Lung (tissue), 12 donors: ENCODE measurements around the gene FGF14. TPM values are rescaled to one million over a fixed set of nuclear protein-coding genes. Genes with fewer than 3 reads are reported as not detected.

ENCODE experiments used
- ATAC-seq: fragments of 200-7000 bp; cut with Tn5 transposase; one replicate; pipeline ENCODE4 v1.9.1; 2020; ENCODE audit warnings: moderate number of reproducible peaks; ENCODE audit not compliant: insufficient read depth, low FRiP score
- DNase-seq, 3 donors: peaks; one replicate each; pipeline ENCODE4 v3.0.0-alpha.2; 2013 to 2017
- H3K27ac ChIP-seq, 2 donors: one replicate each; pipeline ENCODE4 v1.5.1; 2013; ENCODE audit warnings: mild to moderate bottlenecking in 2 of 2, moderate library complexity in 2 of 2, control low read depth in 1 of 2, inconsistent platforms in 1 of 2, low read depth in 1 of 2, low read length in 1 of 2
- H3K27me3 ChIP-seq, 3 donors: one replicate each; pipeline ENCODE4 v1.5.1; 2013; ENCODE audit warnings: low read length in 2 of 3; ENCODE audit not compliant: control insufficient read depth in 3 of 3, insufficient read depth in 3 of 3
- H3K36me3 ChIP-seq, 4 donors: one replicate each; pipeline ENCODE4 v1.5.1; 2013; ENCODE audit warnings: low read length in 4 of 4, mild to moderate bottlenecking in 1 of 4, moderate library complexity in 1 of 4; ENCODE audit not compliant: control insufficient read depth in 4 of 4, insufficient read depth in 4 of 4
- H3K4me1 ChIP-seq, 5 donors: one replicate each; pipeline ENCODE4 v1.5.1; 2013; ENCODE audit warnings: low read length in 5 of 5, mild to moderate bottlenecking in 2 of 5, moderate library complexity in 1 of 5; ENCODE audit not compliant: control insufficient read depth in 5 of 5, insufficient read depth in 5 of 5
- H3K4me3 ChIP-seq: one replicate; pipeline ENCODE4 v1.5.1; 2013; ENCODE audit warnings: mild to moderate bottlenecking, control low read depth, moderate library complexity
- H3K9ac ChIP-seq, 2 donors: one replicate each; pipeline ENCODE4 v1.5.1; 2013; ENCODE audit warnings: low read length in 2 of 2, control low read depth in 1 of 2; ENCODE audit not compliant: insufficient read depth in 1 of 2
- H3K9me3 ChIP-seq, 4 donors: one replicate each; pipeline ENCODE4 v1.5.1; 2013; ENCODE audit warnings: low read length in 3 of 4, mild to moderate bottlenecking in 1 of 4, moderate library complexity in 1 of 4; ENCODE audit not compliant: control insufficient read depth in 4 of 4, insufficient read depth in 3 of 4
- CTCF ChIP-seq: IDR thresholded peaks from 2 replicates; pipeline ENCODE4 v1.5.1; 2012; ENCODE audit warnings: mild to moderate bottlenecking; ENCODE audit errors: control extremely low read depth, extremely low read depth
- WGBS, 2 donors: extraction: QIAGEN DNeasy Blood & Tissue Kit; methylation state at CpG; one replicate each; pipeline ENCODE4 v1.1.7; 2013; 5-methylcytosine and 5-hydroxymethylcytosine counted together
- polyA plus RNA-seq, 2 donors: library from polyadenylated mRNA; stranded (reverse); fragments of 200-250 nt; gene quantifications; one replicate each; pipeline ENCODE4 v1.2.1, GENCODE V29; 2013
- total RNA-seq, 2 donors: library from RNA; depleted of rRNA in 1 of 2; stranded (reverse); fragments of >200 nt in 1 of 2; gene quantifications; one replicate each; pipeline ENCODE4 v1.2.1, GENCODE V29; 2014 to 2021
- donor health status: control.
- donor health status: control.
- donor health status: Bipolar disorder and iron deficiency.
- donor health status: healthy.
- donor health status: DM: yes; HTN: yes; CAD: no.

Gene FGF14
- total and polyA plus RNA-seq, 4 donors: 0.59 to 12.9 (median 2.3) TPM

- ATAC-seq: no peak
- H3K4me3 ChIP-seq: no peak overlapping the region
- no peaks in the 10 kb centered on the region for H3K9me3 ChIP-seq
- H3K27ac ChIP-seq: no peak overlapping the region
- H3K9ac ChIP-seq: no peak overlapping the region
- no peaks in the 10 kb centered on the region for H3K36me3 ChIP-seq
- no peak for TF ChIP-seq CTCF
- H3K27me3 ChIP-seq: no peaks in the 10 kb centered on the region
- no peak for DNase-seq
- 62 to 83% methylated on average over 2 of the region's 2 CpGs for WGBS, 2 donors
- no peaks in the 10 kb centered on the region for H3K4me1 ChIP-seq
These were observed 564.6 kb downstream of the FGF14 start for GRCh38 chr13:101837288-101837687.

DNA sequence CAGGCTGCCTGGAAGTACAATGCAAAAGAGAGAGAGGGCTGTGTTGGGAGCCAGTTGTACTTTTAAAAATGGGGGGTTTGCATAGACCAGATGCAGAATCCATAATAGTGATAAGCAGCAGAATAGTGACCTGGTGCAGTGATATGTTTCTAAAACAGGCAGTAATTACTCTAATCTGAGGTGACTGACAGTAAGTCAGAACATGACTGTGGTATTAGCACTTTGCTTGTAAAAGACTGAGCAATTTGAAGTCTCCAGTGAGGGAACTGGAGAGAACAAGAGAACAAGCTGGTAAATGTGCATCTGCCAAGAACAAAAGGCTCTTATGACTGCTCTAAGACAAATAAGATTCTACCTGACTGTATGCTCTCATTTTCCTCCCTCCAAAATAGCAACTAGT is 565.9 kb downstream of the FGF14 start:
- no peak overlapping the region for H3K4me3 ChIP-seq
- TF ChIP-seq CTCF: no peak
- DNase-seq (no peak), ATAC-seq (no peak)
- no peak overlapping the region for H3K9ac ChIP-seq
- H3K4me1 ChIP-seq: no peaks in the 10 kb centered on the region
- no peaks in the 10 kb centered on the region for H3K27me3 ChIP-seq
- peaks cover 0 to 3% (median 0%) of the 10 kb centered on the region in 4 donors for H3K9me3 ChIP-seq
- no peaks in the 10 kb centered on the region for H3K36me3 ChIP-seq
- no peak overlapping the region for H3K27ac ChIP-seq

DNA sequence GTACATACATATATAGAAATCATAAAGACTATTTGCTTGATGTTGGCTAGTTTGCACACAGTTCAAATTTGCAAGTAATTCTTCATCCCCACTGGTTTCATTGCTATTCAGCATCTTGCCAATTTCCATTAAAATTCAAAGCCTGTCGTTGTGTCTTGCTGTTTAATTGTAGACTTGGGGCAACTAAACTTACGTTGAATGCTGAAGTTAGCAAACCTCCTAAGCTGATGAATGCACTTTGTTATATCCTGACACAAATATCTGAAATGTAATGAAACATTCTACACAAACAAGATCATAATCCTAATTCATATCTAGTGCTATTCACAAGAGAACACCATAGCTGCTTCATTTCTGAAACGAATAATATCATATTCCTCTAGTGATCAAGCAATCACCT is 568.2 kb downstream of the FGF14 start:
- no peak overlapping the region for H3K4me3 ChIP-seq
- no peak for DNase-seq
- ATAC-seq: no peak
- no peaks in the 10 kb centered on the region for H3K4me1 ChIP-seq
- no peak overlapping the region for H3K9ac ChIP-seq
- 80 to 87% methylated on average over 3 of the region's 3 CpGs for WGBS, 2 donors
- no peak for TF ChIP-seq CTCF
- H3K27ac ChIP-seq: no peak overlapping the region
- no peaks in the 10 kb centered on the region for H3K27me3 ChIP-seq
- H3K36me3 ChIP-seq: no peaks in the 10 kb centered on the region
- peaks cover 0 to 3% (median 0%) of the 10 kb centered on the region in 4 donors for H3K9me3 ChIP-seq

- peaks cover 0 to 3% (median 0%) of the 10 kb centered on the region in 4 donors for H3K9me3 ChIP-seq
- no peak overlapping the region for H3K27ac ChIP-seq
- ATAC-seq (no peak), DNase-seq (no peak)
- no peak overlapping the region for H3K4me3 ChIP-seq
- H3K36me3 ChIP-seq: no peaks in the 10 kb centered on the region
- H3K9ac ChIP-seq: no peak overlapping the region
- no peaks in the 10 kb centered on the region for H3K4me1 ChIP-seq
- no peak for TF ChIP-seq CTCF
- 82 to 83% methylated on average over 2 of the region's 2 CpGs for WGBS, 2 donors
- no peaks in the 10 kb centered on the region for H3K27me3 ChIP-seq
These were observed 571.8 kb downstream of the FGF14 start for GRCh38 chr13:101830035-101830434.
